22Rv1 (cell line): ENCODE results near the gene SIGLEC5.

ENCODE experiments used
- ZFX ChIP-seq: fragments of 450-650 bp; IDR thresholded peaks from 2 replicates; pipeline ENCODE4 v1.6.1; 2017; ENCODE audit warnings: antibody characterized with exemption, borderline replicate concordance
- TF ChIP-seq, protein P1 (sequence below): fragments of 450-650 bp; IDR thresholded peaks from 2 replicates; pipeline ENCODE4 v1.5.1; 2017; ENCODE audit warnings: mild to moderate bottlenecking

DNA sequence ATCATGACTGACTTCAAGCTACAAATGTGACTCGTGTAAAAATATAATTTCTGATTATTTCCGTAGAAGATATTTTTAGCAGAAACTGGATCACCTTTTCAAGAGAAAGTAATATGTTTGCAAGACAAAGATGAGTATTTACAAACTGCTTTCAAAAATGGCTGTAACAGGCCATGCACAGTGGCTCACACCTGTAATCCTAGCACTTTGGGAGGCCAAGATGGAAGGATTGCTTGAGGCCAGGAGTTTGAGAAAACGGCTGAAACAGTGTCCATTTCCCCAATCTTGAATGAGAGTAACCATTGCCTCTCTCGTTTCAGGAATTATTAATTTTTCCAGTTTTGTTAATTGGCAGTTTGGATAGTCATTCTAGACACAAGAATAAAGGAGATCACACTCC, 62.6 kb downstream of the SIGLEC5 start:
- TF ChIP-seq, protein P1, sequence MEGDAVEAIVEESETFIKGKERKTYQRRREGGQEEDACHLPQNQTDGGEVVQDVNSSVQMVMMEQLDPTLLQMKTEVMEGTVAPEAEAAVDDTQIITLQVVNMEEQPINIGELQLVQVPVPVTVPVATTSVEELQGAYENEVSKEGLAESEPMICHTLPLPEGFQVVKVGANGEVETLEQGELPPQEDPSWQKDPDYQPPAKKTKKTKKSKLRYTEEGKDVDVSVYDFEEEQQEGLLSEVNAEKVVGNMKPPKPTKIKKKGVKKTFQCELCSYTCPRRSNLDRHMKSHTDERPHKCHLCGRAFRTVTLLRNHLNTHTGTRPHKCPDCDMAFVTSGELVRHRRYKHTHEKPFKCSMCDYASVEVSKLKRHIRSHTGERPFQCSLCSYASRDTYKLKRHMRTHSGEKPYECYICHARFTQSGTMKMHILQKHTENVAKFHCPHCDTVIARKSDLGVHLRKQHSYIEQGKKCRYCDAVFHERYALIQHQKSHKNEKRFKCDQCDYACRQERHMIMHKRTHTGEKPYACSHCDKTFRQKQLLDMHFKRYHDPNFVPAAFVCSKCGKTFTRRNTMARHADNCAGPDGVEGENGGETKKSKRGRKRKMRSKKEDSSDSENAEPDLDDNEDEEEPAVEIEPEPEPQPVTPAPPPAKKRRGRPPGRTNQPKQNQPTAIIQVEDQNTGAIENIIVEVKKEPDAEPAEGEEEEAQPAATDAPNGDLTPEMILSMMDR: no peak
- no peak for TF ChIP-seq ZFX
